HTR-8/SVneo (cell line): ENCODE data around the gene TSPAN31.
A peak's percentile ranks its signal among the peaks of the same experiment; 100 is the strongest.
"Not testable (repeated sequence)": the region's sequence is repeated elsewhere in the genome, so short reads cannot be mapped to it uniquely, and the experiment has no call there.

Source experiments
- DNase-seq: peaks from one replicate; pipeline ENCODE4 v3.0.0; 2011; ENCODE audit warnings: low spot score, mixed read lengths; ENCODE audit not compliant: insufficient read length
- FAIRE-seq: peaks from 2 replicates; lab custom pipeline; 2011; peaks lifted over from hg19 to GRCh38; lab: Jason Lieb, UNC

TSPAN31 gene, protein sequence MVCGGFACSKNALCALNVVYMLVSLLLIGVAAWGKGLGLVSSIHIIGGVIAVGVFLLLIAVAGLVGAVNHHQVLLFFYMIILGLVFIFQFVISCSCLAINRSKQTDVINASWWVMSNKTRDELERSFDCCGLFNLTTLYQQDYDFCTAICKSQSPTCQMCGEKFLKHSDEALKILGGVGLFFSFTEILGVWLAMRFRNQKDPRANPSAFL

DNA sequence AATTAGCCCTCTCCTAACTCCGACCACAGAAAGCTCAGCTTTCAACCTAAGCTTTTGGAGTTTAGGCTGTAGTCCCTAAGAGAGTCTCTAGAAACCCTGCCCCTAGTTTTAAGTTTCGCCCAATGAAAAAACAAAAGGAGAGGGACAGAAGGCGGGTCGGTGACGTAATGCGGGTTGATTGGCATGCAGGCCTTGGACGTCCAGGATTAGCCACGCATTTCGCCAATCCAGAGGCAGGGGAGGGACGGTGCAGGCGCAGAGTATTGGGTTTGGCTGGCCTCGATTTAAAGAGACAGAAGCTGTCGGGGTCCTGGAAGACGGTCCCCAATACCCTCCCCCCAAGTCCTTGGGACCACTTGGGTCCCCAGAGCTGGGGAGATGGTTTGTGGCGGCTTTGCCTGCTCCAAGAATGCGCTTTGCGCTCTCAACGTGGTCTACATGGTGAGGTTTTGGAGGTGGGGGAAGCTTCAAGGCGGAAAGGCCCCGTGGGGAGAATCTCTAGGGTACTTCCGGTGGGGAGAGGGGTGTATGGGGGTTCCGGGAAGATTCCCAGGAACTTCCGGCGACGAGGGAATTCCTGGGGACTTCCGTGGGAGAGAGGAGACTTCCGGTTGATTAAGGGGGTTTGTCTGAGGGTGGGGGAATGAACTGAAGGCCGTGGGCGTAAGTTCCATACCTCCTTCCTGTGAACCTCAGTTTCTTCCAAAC is at the start of gene TSPAN31:
Gene TSPAN31, plus strand, starts transcription at position 263 of the 708 bp plus-strand sequence. Its CDS starts 116 bp downstream, at position 379.
- peak; percentile 81 for FAIRE-seq
- peak; percentile 92 for DNase-seq

DNA sequence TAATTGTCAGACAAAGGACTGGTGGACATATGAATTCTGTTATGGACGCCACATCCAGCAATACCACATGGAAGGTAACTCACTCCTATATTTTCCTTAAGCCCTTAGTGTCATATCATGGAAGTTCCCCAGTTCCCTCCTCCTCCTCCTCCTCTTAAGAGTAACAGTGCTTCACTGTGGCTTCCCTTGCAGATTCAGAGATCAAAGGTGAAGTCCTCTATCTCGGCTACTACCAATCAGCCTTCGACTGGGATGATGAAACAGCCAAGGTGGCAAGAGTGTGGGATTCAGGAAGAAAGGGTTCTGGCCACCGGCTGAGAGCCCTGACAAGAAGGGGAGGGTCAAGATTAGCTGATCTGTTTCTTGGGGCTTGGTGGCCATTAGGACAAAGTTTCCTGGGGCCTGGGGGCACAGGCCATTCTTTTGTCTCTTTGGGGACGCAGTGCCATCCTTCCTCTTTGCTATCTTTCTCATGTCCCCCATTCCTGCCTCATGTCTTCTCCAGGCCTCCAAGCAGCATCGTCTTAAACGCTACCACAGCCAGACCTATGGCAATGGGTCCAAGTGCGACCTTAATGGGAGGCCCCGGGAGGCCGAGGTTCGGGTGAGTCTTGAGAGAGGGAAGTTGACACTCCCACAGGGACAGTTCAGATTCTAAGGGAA is 48.9 kb upstream of the TSPAN31 start:
- DNase-seq = no peak
- FAIRE-seq = no peak

DNA sequence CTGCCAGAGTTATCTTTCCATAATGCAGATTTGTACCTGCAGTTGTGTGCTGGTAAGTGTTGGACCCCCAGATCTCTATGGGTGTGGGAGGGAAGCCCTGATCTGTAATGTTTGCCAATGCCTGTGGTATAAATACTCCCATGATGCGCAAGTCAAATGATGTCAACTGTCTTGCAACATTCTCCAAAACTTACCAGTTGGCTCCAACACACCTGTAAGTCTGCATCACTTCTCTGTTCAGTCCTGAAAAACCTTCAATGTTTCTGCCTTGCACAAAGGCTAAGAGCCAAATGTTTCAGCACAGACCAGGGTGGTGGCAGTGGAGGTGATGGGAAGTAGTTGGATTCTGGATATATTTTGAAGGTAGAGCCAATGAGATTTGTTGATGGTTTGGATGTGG is 47.8 kb upstream of the TSPAN31 start:
- no peak for FAIRE-seq
- no peak for DNase-seq

DNA sequence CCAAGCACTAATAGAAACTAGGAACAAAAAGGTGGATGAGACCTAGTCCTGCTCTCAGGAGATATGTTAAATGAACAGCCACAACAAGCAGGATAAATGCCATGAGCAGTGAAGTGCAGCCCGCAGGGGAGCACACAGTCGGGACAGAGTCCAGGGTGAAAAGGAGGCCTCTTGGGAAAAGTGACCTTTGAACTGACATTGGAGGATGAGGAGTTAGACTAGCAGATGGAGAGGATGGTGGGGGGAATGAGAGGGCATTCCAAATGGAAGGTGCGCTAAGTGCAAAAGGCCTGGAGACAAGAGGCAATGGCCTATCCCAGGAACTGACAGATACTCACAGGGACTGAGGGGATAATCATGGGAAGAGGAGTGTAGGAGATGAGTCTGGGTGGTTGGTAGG is 46.4 kb upstream of the TSPAN31 start:
- FAIRE-seq (no peak), DNase-seq (no peak)

DNA sequence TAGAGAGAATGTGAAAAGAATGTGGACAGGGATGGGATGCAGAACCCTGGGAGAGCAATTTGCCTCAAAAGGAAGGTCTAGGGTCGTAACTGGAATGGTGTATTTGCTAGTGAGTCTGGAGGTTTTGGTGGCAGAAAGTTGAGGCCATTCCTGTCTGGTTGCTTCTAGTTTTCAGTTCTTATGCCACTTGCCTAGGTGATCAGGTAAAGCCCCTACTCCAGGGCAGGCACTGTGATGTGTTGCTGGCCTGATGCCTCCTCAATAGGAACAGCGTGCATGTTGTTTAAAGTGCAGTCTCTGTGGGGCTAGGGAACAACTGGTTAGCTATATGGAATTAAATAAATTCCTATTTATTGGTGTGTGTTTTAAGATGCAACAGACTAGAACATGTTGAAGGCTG is 44.5 kb upstream of the TSPAN31 start:
- DNase-seq (no peak), FAIRE-seq (no peak)

DNA sequence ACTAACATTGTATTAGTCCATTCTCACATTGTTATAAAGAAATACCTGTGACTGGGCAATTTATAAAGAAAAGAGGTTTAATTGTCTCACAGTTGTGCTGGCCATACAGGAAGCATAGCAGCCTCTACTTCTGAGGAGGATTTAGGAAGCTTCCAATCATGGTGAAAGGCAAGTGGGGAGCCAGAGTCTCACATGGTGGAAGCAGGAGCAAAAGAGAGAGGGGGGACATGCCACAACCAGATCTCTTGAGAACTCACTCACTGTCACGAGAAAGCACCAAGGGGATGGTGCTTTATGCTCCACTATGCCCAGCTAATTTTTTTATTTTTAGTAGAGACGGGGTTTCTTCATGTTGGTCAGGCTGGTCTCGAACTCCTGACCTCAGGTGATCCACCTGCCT is 37.6 kb upstream of the TSPAN31 start:
- FAIRE-seq = no peak

DNA sequence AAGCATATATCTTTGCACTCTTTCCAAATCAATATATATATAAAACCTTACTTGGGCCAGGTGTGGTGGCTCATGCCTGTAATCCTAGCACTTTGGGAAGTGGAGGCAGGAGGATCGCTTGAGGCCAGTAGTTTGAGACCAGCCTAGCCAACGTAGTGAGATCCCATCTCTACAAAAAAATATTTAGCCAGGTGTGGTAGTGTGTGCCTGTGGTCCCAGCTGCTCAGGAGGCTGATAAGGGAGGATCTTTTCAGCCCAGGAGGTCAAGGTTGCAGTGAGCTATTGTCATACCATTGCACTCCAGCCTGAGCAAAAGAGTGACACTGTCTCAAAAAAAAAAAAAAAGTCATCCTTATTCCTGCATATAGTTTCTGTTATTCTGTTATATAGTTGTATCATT is 36.5 kb upstream of the TSPAN31 start:
- no peak for DNase-seq
- FAIRE-seq = no peak

More for the DNA sequence above, 37.6 kb upstream of the TSPAN31 start:
- no peak for DNase-seq

DNA sequence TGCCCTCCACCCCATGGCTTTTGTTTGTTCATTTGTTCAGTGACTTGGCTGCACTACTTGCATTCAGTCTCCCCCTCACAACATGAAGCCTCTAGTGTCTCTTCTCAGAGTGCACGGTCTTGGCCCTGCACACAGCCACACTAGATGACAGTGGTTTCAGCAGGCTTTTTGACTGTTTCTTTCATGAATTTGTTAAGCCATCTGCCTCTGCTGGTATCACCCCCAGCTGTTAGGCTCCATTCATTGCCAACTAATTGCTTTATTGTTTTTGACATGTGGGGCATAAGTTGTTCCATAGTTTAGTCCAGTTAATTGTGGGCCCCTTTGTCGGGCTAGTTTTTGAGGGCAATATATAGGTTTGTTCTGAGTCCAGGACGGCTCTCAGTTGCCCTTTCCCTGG is 32.1 kb upstream of the TSPAN31 start:
- no peak for DNase-seq
- FAIRE-seq = no peak

DNA sequence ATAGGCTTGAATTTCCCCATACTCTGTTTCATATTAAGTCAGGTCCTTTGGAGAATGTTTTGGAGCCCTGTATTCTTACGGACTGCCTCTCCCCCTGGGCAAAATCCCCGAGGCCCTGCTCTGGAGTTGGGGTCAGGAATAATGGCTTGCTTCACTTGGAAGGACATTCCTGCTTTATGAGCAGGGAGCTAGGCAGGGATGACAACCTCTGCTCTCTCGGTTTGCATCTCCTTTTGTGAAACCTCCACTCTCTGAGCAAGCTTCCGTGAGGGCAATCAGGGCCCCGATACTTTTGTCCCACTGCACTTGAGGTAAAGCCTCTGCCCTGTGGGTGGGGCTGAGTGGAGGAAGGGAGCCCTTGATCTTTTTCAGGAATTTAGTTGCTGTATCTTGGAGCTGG is 31.6 kb upstream of the TSPAN31 start:
- FAIRE-seq (no peak), DNase-seq (no peak)

DNA sequence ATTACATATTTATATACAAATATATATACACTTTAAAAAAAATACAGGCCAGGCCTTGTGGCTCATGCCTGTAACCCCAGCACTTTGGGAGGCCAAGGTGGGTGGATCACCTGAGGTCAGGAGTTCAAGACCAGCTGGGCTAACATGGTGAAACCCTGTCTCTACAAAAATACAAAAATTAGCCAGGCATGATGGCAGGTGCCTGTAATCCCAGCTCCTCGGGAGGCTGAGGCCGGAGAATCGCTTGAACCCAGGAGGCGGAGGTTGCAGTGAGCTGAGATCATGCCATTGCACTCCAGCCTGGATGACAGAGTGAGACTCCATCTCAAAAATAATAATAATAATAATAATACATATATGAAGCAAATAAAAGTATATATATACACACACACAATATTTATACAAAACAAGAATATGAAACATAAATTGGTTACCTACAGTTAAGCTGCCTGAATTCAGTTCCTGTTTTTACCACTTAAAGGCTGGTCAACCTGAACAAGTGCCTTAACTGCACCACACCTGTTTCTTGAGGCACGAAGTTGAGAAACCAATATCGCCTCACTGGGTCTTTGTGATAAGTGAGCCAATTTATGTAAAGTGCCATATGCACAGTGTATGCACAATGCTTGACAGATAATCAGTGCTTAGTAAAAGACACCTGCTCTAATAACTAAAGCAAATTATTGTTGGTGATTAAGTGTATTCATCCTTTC is 29.6 kb upstream of the TSPAN31 start:
- DNase-seq, FAIRE-seq: not testable (repeated sequence)

DNA sequence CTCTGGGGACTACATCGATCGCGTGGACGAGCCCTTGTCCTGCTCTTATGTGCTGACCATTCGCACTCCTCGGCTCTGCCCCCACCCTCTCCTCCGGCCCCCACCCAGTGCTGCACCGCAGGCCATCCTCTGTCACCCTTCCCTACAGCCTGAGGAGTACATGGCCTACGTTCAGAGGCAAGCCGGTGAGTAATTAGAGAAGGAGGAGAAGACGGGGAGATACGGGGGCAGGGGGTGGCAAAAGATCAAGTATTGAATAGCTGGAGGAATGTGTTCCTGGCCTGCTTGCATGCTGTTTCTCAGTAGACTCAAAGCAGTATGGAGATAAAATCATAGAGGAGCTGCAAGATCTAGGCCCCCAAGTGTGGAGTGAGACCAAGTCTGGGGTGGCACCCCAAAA is 29.1 kb upstream of the TSPAN31 start:
- FAIRE-seq = no peak

DNA sequence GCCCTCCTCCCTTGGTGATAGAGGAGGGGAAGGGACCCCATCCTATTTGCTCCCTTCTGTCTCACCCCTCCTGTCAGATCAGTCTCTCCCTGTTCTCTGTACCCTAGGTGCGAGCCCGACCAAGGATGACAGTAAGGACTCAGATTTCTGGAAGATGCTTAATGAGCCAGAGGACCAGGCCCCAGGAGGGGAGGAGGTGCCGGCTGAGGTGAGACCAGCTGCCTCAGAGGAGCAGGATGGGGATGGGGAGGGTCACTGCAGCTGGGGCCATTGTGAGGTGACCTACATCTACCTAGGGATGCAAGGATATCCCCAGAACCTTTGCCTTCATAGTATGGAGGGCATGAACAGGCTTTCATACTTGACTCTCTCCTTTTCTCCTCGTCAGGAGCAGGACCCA is 28.5 kb upstream of the TSPAN31 start:
- FAIRE-seq (no peak), DNase-seq (no peak)

More for the DNA sequence above, 29.1 kb upstream of the TSPAN31 start:
- no peak for DNase-seq

DNA sequence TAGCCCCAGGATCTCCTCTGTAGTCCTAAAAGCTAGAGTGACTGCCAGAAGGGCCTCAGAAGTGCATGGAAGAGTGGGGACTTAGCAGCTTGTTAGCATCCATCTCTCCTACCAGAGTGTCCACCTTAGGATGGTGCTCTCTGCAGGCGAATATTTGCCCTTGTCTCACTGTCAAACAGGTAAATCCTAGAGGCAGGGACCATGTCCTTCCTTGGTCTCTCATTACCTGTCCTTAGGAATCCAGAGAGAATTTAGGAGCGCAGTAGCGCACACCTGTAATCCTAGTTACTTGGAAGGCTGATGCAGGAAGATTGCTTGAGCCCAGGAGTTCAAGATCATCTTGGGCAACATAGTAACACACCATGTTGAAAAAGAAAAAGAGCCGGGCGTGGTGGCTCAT is 27.7 kb upstream of the TSPAN31 start:
- FAIRE-seq (no peak), DNase-seq (no peak)

DNA sequence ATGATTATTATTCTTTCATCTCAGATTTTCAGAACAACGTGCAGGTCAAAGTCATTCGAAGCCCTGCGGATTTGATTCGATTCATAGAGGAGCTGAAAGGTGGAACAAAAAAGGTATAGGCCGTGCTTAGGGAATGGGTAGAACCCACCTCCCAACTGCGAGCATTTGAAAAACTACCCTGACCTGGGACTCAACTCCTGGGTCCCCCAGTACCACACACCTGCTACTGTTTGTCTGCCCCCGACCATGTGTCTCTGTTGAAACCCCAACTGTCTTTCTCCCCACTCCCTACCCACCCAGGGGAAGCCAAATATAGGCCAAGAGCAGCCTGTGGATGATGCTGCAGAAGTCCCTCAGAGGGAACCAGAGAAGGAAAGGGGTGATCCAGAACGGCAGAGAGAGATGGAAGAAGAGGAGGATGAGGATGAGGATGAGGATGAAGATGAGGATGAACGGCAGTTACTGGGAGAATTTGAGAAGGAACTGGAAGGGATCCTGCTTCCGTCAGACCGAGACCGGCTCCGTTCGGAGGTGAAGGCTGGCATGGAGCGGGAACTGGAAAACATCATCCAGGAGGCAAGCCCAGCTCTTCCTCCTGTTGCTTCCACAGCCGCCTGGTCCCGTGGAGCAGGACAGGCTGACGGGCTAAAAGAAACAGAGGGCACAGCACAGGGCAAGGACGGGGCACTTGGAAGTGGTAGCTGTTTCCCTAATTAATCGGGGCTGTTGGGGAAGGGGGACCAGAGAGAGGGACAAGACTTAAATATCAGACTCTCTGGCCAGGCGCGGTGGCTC is 26.8 kb upstream of the TSPAN31 start:
- DNase-seq = no peak
- FAIRE-seq = no peak

DNA sequence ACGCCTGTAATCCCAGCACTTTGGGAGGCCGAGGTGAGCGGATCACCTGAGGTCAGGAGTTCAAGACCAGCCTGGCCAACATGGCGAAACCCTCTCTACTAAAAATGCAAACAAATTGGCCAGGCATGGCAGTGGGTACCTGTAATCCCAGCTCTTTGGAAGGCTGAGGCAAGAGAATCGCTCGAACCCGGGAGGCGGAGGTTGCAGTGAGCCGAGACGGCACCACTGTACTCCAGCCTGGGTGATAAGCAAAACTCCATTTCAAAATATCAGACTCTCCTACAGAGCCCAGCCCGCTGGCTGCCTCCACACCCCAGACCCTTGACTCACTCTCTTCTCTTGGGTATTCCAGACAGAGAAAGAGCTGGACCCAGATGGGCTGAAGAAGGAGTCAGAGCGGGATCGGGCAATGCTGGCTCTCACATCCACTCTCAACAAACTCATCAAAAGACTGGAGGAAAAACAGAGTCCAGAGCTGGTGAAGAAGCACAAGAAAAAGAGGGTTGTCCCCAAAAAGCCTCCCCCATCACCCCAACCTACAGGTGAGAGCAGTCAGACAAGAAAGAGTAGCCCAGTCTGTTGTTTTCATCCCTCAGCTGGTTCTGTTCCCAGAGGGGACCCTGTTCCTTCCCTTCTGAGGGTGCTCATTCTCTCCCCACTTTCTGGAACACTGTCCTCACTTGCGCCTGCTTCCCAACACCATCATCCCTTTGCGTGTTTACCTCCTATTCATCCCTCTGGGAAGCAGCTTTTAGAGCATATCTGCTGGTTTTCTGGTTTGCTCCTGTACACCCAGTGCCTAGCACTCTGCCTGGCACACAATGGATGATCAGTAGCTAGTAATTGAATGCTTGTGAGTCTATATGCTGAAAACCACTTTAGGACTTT is 26.0 kb upstream of the TSPAN31 start:
- FAIRE-seq = no peak
- DNase-seq = no peak

DNA sequence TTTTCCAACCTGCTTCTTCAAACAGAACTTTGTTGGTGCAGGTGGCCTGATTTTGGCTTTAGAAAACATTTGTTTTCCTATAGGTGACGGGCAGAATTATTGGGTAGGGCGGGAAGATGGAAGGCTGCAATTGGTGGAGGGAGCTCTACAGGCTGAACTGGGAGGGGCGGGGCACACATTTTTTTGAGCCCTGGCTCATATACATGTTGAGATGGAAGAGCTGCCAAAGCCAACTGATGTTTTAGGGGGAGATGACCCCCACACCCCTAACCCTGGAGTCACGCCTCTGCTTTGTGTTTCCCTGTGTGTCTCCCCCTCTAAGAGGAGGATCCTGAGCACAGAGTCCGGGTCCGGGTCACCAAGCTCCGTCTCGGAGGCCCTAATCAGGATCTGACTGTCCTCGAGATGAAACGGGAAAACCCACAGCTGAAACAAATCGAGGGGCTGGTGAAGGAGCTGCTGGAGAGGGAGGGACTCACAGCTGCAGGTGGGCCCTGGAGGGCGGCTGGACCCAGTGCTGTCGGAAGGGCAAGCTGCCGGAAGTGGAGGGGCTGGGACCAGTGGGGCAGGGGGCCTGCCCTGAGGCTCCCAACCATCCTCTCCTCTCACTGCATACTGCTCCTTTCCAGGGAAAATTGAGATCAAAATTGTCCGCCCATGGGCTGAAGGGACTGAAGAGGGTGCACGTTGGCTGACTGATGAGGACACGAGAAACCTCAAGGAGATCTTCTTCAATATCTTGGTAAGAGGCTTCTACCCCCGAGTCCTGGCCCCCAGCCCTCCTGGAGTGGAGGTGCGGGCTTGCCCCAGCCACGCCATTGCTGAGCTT is 24.8 kb upstream of the TSPAN31 start:
- no peak for FAIRE-seq
- DNase-seq = no peak

DNA sequence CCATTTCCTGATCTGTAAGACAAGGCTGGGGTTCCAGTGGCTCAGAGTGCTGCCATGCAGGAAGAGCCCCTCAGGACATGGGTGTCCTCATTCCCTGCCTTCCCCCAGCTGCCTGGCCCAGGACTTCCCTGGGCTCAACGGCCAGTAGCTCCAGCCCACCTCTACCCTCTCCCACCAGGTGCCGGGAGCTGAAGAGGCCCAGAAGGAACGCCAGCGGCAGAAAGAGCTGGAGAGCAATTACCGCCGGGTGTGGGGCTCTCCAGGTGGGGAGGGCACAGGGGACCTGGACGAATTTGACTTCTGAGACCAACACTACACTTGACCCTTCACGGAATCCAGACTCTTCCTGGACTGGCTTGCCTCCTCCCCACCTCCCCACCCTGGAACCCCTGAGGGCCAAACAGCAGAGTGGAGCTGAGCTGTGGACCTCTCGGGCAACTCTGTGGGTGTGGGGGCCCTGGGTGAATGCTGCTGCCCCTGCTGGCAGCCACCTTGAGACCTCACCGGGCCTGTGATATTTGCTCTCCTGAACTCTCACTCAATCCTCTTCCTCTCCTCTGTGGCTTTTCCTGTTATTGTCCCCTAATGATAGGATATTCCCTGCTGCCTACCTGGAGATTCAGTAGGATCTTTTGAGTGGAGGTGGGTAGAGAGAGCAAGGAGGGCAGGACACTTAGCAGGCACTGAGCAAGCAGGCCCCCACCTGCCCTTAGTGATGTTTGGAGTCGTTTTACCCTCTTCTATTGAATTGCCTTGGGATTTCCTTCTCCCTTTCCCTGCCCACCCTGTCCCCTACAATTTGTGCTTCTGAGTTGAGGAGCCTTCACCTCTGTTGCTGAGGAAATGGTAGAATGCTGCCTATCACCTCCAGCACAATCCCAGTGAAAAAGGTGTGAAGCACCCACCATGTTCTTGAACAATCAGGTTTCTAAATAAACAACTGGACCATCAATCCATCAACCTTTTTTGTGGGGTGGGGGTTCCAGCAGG is 23.9 kb upstream of the TSPAN31 start:
- FAIRE-seq = no peak
- no peak for DNase-seq
